Measurements from ENCODE around the gene NBDY.
A peak's percentile ranks its signal among the peaks of the same experiment; 100 is the strongest.
"Not testable (repeated sequence)": the region's sequence is repeated elsewhere in the genome, so short reads cannot be mapped to it uniquely, and the experiment has no call there.

NBDY gene, protein sequence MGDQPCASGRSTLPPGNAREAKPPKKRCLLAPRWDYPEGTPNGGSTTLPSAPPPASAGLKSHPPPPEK

GRCh38 chrX:56729152-56729850 lies at the start of gene NBDY:
TSS of gene NBDY (plus strand) at chrX:56729243. CDS start at chrX:56729354, 111 bp downstream.
- peak; percentile 66 for DNase-seq

DNA sequence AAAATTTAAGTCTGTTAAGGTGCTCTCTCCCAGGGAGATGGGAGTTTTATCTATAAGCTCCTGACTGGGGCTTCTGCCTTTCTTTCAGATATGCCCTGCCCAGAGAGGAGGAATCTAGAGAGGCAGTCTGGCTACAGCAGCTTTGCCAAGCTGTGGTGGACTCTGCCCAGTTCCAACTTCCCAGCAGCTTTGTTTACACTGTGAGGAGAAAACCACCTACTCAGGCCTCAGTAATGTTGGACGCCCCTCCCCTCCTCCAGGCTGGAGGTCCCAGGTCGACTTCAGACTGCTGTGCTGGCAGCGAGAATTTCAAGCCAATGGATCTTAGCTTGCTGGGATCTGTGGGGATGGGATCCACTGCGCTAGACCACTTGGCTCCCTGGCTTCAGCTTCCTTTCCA lies 24.5 kb upstream of the NBDY start:
- not testable (repeated sequence) for DNase-seq

GRCh38 chrX:56726605-56727004 lies 2.4 kb upstream of the NBDY start:
- DNase-seq, result peak; percentile 22

GRCh38 chrX:56727531-56727930 lies 1.5 kb upstream of the NBDY start:
- no peak for DNase-seq

- peak; percentile 32 for DNase-seq
These were observed 722 bp upstream of the NBDY start for GRCh38 chrX:56728321-56728720.

DNA sequence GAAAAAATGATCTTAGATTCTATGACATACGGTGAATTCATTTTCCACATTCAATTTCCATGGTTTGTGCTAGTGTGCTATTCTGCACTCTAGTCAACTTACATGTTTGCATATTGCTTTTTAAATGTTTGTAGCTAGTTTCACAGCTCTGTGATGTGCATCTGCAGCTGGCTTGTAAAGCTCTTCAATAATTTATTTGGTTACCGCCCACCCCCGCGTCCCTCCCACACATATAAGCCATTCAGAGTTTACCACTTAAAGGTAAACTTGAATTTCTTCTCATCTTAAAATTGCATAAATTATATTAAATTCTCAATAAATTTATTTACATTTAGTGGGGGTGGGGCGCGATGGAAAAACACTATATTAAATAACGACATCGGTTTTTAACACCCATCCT lies 291 bp upstream of the NBDY start:
- peak; percentile 45 for DNase-seq

- peak; percentile 1 for DNase-seq
These were observed 4.5 kb downstream of the NBDY start for GRCh38 chrX:56733459-56734046.

DNA sequence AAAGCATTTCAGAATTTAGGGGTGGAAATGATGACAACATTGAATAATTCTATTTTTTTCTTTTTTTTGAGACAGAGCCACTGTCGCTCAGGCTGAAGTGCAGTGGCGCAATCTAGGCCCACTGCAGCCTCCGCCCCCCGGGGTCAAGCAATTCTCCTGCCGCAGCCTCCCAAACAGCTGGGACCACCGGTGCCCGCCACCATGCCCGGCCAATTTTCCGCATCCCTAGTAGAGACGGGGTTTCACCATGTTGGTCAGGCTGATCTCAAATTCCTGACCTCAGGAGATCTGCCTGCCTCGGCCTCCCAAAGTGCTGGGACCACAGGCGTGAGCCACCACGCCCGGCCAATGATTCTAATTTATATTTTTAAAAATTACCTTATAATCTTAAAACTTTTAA lies 7.2 kb downstream of the NBDY start:
- DNase-seq, result no peak

GRCh38 chrX:56738670-56739069 lies 9.6 kb downstream of the NBDY start:
- DNase-seq, result no peak

DNA sequence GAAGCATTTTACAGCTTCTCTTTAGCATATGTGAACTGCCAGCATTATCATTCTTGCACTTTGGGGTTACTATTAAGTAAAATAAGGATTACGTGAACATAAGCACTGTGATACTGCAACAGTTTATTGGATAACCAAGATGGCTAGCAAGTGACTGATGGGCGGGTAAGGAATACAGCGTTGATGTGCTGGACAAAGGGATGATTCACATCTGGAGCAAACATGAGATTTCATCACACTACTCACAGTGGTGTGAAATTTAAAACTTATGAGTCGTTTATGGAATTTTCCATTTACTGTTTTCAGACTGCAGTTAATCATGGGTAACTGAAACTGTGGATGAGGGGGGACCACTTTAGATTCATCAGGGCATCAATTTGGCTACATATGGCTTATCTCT lies 16.0 kb downstream of the NBDY start:
- no peak for DNase-seq

- DNase-seq, result no peak
These were observed 18.0 kb downstream of the NBDY start for GRCh38 chrX:56746996-56747395.

DNA sequence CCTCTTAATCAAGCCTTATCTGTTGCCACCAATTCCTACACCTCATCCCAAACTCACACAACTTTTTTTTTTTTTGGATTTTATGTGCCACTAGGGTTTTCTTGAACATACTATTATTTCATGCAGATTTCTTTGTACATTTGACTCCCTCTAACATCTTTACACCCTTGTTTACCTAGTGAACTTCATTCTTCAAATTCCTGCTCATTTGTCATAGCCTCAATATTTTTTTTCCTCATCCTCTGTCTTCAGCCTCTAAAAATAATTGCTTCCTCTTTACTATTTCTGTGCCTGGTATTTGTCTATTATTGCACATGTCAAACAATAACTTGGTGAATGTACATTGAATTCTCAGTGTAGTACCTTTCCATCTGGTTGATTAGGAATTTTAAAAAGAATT lies 22.0 kb downstream of the NBDY start:
- DNase-seq, result no peak

DNA sequence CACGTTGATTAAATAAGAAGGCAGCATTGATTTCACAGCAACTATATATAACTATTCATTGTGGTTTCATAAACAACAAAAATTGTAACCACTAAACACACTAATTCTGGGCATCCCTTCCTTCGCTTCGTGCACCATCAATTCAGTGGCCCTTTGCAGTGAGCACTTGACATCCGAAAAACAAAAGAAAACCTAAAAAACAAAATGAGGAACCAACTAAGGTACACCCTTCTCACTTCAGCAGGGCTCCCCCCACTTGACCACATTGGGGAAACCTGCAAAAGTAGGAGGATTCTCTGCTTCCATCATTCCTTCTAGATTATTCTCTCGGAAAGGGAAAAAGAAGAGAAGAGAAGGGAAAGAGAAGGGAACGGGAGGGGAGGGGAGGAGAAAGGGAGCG lies 28.3 kb downstream of the NBDY start:
- DNase-seq, result no peak

DNA sequence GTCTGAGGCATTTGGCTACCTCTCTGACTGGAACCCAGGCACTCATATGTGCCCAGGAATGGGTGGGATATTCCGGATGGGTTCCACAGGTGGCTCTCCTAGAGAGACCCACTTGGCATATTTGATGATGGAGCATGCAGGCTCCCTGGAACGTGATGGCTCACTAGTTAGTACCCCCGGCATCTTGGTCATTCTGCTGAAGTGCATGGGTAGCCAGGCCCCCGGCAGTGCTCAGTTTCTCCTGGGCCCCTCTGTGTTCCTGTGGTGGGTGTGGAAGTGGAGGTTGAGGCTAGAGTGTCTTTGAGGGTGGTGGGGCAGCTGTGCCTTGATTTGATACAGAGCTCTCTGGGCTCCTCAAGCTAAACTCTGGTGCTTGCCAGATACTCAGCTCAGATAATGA lies 29.4 kb downstream of the NBDY start:
- DNase-seq, result no peak

DNA sequence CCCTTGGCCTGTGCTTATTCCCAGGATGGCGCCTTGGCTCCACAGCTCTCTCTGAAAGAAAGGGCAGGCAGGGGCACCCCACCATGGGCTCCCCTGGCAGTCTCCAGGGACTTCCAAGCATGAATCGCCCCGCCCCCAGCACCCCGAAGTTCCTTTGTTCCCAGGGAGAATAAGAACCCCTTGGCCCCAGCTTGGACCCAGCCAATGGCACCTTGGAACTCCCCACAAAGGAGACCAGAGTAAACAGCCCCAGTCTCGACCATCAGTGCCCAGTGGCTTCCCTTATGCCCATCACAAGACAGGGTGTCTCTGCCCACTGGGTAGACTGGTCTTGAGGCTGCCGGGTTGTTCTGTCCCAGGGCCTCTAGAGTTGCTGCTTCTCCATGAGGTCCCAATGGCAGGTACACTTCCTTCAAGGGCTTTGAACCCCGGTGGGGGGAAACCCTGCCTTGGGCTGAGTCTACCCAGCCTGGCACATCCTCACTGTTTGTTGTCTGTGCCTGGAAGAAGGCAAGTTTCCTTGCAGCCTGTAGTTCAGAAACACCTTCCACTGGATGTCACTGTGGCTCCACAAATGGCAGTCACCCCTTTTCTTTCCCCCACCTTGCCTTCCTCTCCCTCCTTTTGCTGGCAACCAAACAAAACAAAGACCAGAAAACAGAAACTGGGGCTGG lies 30.8 kb downstream of the NBDY start:
- no peak for DNase-seq

- not testable (repeated sequence) for DNase-seq
These were observed 31.5 kb downstream of the NBDY start for GRCh38 chrX:56760410-56761124.

GRCh38 chrX:56761167-56761566 lies 32.1 kb downstream of the NBDY start:
- DNase-seq, result no peak

DNA sequence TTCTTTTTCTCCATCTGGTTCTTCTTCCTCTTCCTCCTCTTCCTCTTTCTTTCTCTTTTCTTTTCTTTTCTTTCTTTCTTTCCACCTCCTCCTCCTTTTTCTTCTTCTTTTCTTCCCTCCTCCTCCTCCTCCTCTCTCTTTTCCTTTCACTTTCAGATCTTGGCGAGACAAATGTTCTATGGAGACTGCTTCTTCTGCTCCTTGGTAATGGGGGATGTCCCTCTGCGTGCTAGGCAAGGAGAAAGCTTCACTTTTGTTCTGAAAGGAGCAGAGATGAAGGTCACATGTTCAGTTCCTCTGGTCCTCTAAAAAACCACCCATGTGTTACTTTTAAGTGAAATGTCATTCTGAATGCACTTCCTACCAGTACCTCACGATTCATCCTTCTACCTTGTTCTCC lies 33.2 kb downstream of the NBDY start:
- DNase-seq, result no peak

GRCh38 chrX:56762707-56763555 lies 33.9 kb downstream of the NBDY start:
- no peak for DNase-seq

- DNase-seq, result no peak
These were observed 34.6 kb downstream of the NBDY start for GRCh38 chrX:56763556-56764152.

DNA sequence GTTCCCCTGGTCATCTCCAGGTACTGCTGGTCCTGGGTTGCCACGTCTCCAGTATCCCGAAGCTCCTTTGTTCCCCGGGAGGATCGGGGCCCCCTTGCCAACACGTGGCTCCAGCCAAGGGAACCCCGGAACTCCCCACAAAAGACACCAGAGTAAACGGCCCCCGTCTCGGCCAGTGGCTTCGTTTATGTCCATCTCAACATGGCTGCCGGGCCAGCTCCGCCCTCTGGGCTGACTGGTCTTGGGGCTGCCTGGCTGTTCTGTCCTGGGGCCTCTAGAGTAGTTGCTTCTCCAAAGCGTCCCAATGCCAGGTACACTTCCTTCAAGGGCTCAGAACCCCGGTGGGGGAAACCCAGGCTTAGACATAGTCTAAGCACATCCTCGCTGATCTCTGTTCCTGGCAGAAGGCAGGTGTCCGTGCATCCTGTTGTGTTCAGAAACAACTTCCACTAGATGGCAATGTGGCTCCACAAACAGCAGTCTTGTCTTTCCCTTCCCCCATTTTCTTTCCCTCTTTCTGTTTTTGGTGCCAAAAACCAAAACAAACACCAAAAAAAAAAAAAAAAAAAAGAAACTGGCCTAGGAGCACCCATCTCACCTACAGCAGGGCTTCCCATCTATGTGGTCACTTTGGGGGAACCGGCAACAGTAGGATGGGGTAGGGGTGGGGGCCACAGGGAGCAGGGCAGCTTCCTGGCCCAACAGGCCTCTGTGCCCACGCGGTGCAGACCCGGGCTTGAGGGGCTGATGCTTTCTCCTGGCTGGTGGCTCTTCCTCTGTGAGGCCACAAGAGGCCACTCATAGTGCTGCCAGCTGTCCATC lies 35.3 kb downstream of the NBDY start:
- DNase-seq, result no peak

Data from NCI-H526 treated with DMSO at 0.1 percent for 48 hours (cell line).